ENCODE results near the gene POU2F3. TPM values are rescaled to one million over a fixed set of nuclear protein-coding genes. Genes with fewer than 3 reads are reported as not detected.
A peak's percentile ranks its signal among the peaks of the same experiment; 100 is the strongest.

POU2F3 gene
- total and polyA plus RNA-seq, 2 of the 13 experiments (the other 11 are each of a cell fraction or from before 2014, with no cell fraction given), result not detected

GRCh38 chr11:120212259-120212878 is 27.6 kb upstream of the POU2F3 start:
- H4K20me1 ChIP-seq (ENCODE audit: insufficient read depth, low read length), result peaks cover 9% of the 10 kb centered on the region
- H3K4me3 ChIP-seq (replicated peaks in 1 of 3; ENCODE audit: insufficient read depth in 1 of 3, low read depth in 2 of 3, low read length in 3 of 3), result peak overlapping the region; percentile 74 to 87 (median 86)
- no TSS peak for BruUV-seq (replicated peaks)
- no peak for FAIRE-seq
- H3K36me3 ChIP-seq (replicated peaks in 1 of 2; ENCODE audit: control insufficient read depth in 1 of 2, insufficient read depth in 2 of 2, low read length in 2 of 2), result peaks cover 4 to 24% of the 10 kb centered on the region in 2 experiments; a peak in 4 of 5 replicates
- in situ Hi-C loops (cut with HindIII; ENCODE audit: extremely low pct_ligation_motif_present, low pct_unique_long_range_greater_than_20kb), result no loop called here
- H3K9ac ChIP-seq (ENCODE audit: insufficient read depth, low read depth, low read length), result peak overlapping the region; percentile 85
- POLR2A ChIA-PET, result interaction anchor here (1.0 to 3.8 kb wide), 4 partner anchors 18 to 124 kb away, joined by 3 to 41 read pairs (median 4); partner anchors contain the start of gene ARHGEF12
- H3K79me2 ChIP-seq (ENCODE audit: insufficient read depth, low read length), result peaks cover 40% of the 10 kb centered on the region
- H3K27ac ChIP-seq (ENCODE audit: extremely low read length, insufficient read depth, low read length), result peak overlapping the region; percentile 47
- CTCF ChIA-PET (ENCODE audit: low intra/inter-chr PET ratio, low total read pairs), result interaction anchor here (1.5 kb wide), 1 partner anchor 41 kb away, joined by 3 read pairs; no protein-coding TSS in a partner anchor
- H3K27me3 ChIP-seq (ENCODE audit: control insufficient read depth in 1 of 2, insufficient read depth in 2 of 2, low read length in 2 of 2), result no peaks in the 10 kb centered on the region
- peaks cover 81% of the 10 kb centered on the region for H3K4me1 ChIP-seq (ENCODE audit: insufficient read depth, low read length)
- H3K9me3 ChIP-seq (ENCODE audit: low read length), result no peaks in the 10 kb centered on the region
- peak overlapping the region; percentile 97 for H3K4me2 ChIP-seq (ENCODE audit: low read depth, low read length)
- 3% methylated on average over 7 of the region's 13 CpGs for WGBS (ENCODE audit: low lambda C conversion rate)
- H2AFZ ChIP-seq (ENCODE audit: low read length), result no peak overlapping the region
- intact Hi-C loops (cut with micrococcal nuclease; ENCODE audit: unreplicated experiment), result no loop called here
- TF ChIP-seq PAWR (CRISPR knock-in tag; IDR thresholded peaks at IDR 0.05; ENCODE audit: borderline replicate concordance), result no peak
- 0 out of 2 replicates have a peak, but pooled peaks have one; percentile 32 for TF ChIP-seq KDM5B (CRISPR knock-in tag; IDR thresholded peaks at IDR 0.05; ENCODE audit: borderline replicate concordance)
- peak; percentile 50 for TF ChIP-seq ZNF687 (CRISPR knock-in tag; IDR thresholded peaks at IDR 0.05)
- TF ChIP-seq CBX2 (IDR thresholded peaks at IDR 0.05; ENCODE audit: low read depth, low read length), result no peak
- no peak for TF ChIP-seq CBX2 (CRISPR knock-in tag; IDR thresholded peaks at IDR 0.05; ENCODE audit: low read depth)
- peak; percentile 89 for TF ChIP-seq ZSCAN25 (CRISPR knock-in tag; IDR thresholded peaks at IDR 0.05)
- no peak for ATAC-seq
- no peak for DNase-seq (ENCODE audit: low spot score)
